Measurements from ENCODE around the gene CR1.

DNA sequence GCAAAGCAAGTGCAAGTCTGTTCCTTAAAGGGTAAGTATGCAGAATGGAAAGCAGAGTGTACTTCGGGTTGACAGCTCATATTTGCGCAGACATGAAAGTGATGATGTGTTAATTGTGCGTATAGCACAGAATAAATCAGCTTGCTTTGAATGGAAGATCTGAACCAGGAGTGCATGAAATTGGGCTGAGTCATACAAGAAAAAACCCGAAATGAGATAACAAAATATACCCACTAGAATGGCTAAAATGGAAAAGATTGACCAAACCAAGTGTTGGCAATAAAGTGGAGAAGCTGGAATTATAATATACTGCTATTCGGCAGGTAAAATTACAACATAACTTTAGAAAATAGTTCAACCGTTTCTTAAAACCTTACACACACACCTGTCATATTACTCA is 177.4 kb downstream of the CR1 start:
- no peak for TF ChIP-seq EZH2 (IDR thresholded peaks at IDR 0.05)
- TF ChIP-seq POLR2AphosphoS5 (IDR thresholded peaks at IDR 0.05; ENCODE audit: borderline replicate concordance, low read depth, low read length) = no peak
- no peak for TF ChIP-seq FOXP2 (optimal IDR thresholded peaks at IDR 0.05; ENCODE audit: control extremely low read depth, extremely low read length, insufficient read depth)

Measured in SK-N-MC (cell line).